ENCODE data around the gene MMEL1. TPM values are rescaled to one million over a fixed set of nuclear protein-coding genes. Genes with fewer than 3 reads are reported as not detected.

The MMEL1 gene
- total and polyA plus RNA-seq, 2 donors (not counting 1 experiment from before 2014, with no cell fraction given), result not detected

- no peaks in the 10 kb centered on the region for H3K36me3 ChIP-seq (replicated peaks in 1 of 2; ENCODE audit: control extremely low read depth in 1 of 2, control insufficient read depth in 1 of 2, extremely low read depth in 1 of 2, insufficient read depth in 2 of 2, low read length in 1 of 2)
- no peak overlapping the region for H3K9ac ChIP-seq (ENCODE audit: low read length)
- H3K9me3 ChIP-seq (ENCODE audit: control extremely low read depth in 1 of 3, control insufficient read depth in 2 of 3, insufficient read depth in 1 of 3, low read length in 2 of 3), result peaks cover 0 to 4% (median 0%) of the 10 kb centered on the region in 3 donors
- no peaks in the 10 kb centered on the region for H3K79me2 ChIP-seq (ENCODE audit: control insufficient read depth, insufficient read depth, low read length)
- H3K27ac ChIP-seq (ENCODE audit: low read length in 2 of 2), result no peak overlapping the region
- no peak for DNase-seq
- H3K4me1 Mint-ChIP-seq, result peaks cover 15% of the 10 kb centered on the region
- no peak for ATAC-seq (ENCODE audit: low read depth)
- WGBS (ENCODE audit: insufficient coverage), result 44% methylated on average over 25 of the region's 26 CpGs
- H3K4me1 ChIP-seq (ENCODE audit: control insufficient read depth in 2 of 2, insufficient read depth in 2 of 2, low read length in 2 of 2), result peaks cover 15 to 27% of the 10 kb centered on the region in 2 donors
- H3K4me3 ChIP-seq (ENCODE audit: control extremely low read depth in 1 of 5, extremely low read depth in 1 of 5, insufficient read depth in 1 of 5, low read depth in 2 of 5, low read length in 4 of 5), result no peak overlapping the region
- no peak overlapping the region for H3K27ac Mint-ChIP-seq
- CTCF ChIA-PET, result interaction anchor here (1.0 to 2.7 kb wide), 2 partner anchors 13 to 349 kb away, joined by 3 to 8 read pairs; partner anchors contain the start of genes FAAP20 and TNFRSF14
- no peak overlapping the region for H3K4me3 Mint-ChIP-seq
- H2AFZ ChIP-seq (ENCODE audit: insufficient read depth, low read depth, low read length, poor library complexity, severe bottlenecking), result no peak overlapping the region
- no peaks in the 10 kb centered on the region for H3K9me3 Mint-ChIP-seq (ENCODE audit: insufficient read depth)
- no peak overlapping the region for H3K4me2 ChIP-seq (replicated peaks; ENCODE audit: low read depth, low read length, poor library complexity, severe bottlenecking)
- peaks cover 7% of the 10 kb centered on the region for H4K20me1 ChIP-seq (ENCODE audit: control insufficient read depth, insufficient read depth, low read length, poor library complexity, severe bottlenecking)
- peaks cover 0 to 27% (median 2%) of the 10 kb centered on the region in 4 experiments for H3K27me3 ChIP-seq (replicated peaks in 1 of 4; ENCODE audit: control extremely low read depth in 1 of 4, control insufficient read depth in 3 of 4, insufficient read depth in 4 of 4, low read length in 3 of 4)
- intact Hi-C loops (cut with micrococcal nuclease), result no loop called here
- no peak for TF ChIP-seq EZH2 (IDR thresholded peaks at IDR 0.05; ENCODE audit: borderline replicate concordance, insufficient read depth, low read depth, low read length, poor library complexity, severe bottlenecking)
- TF ChIP-seq, protein P1, sequence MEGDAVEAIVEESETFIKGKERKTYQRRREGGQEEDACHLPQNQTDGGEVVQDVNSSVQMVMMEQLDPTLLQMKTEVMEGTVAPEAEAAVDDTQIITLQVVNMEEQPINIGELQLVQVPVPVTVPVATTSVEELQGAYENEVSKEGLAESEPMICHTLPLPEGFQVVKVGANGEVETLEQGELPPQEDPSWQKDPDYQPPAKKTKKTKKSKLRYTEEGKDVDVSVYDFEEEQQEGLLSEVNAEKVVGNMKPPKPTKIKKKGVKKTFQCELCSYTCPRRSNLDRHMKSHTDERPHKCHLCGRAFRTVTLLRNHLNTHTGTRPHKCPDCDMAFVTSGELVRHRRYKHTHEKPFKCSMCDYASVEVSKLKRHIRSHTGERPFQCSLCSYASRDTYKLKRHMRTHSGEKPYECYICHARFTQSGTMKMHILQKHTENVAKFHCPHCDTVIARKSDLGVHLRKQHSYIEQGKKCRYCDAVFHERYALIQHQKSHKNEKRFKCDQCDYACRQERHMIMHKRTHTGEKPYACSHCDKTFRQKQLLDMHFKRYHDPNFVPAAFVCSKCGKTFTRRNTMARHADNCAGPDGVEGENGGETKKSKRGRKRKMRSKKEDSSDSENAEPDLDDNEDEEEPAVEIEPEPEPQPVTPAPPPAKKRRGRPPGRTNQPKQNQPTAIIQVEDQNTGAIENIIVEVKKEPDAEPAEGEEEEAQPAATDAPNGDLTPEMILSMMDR (IDR thresholded peaks at IDR 0.05), result no peak
- H3K27me3 Mint-ChIP-seq, result peaks cover 6% of the 10 kb centered on the region
- POLR2A ChIA-PET, result interaction anchor here (0.9 to 1.1 kb wide), 2 partner anchors 18 to 129 kb away, joined by 4 to 5 read pairs; partner anchors contain the start of gene PANK4
Measured at GRCh38 chr1:2543543-2544092, 89.2 kb downstream of the MMEL1 start.

GRCh38 chr1:2542246-2542915 is 90.4 kb downstream of the MMEL1 start:
- POLR2A ChIA-PET, result no interaction called here

More at GRCh38 chr1:2542246-2542915, 90.4 kb downstream of the MMEL1 start:
- no peak overlapping the region for H2AFZ ChIP-seq (ENCODE audit: insufficient read depth, low read depth, low read length, poor library complexity, severe bottlenecking)
- WGBS (ENCODE audit: insufficient coverage), result 90% methylated on average over 10 of the region's 11 CpGs
- H4K20me1 ChIP-seq (ENCODE audit: control insufficient read depth, insufficient read depth, low read length, poor library complexity, severe bottlenecking), result peaks cover 7% of the 10 kb centered on the region
- H3K9me3 Mint-ChIP-seq (ENCODE audit: insufficient read depth), result no peaks in the 10 kb centered on the region
- H3K4me1 ChIP-seq (ENCODE audit: control insufficient read depth in 2 of 2, insufficient read depth in 2 of 2, low read length in 2 of 2), result peaks cover 5 to 14% of the 10 kb centered on the region in 2 donors
- peaks cover 6% of the 10 kb centered on the region for H3K27me3 Mint-ChIP-seq
- no peaks in the 10 kb centered on the region for H3K79me2 ChIP-seq (ENCODE audit: control insufficient read depth, insufficient read depth, low read length)
- peaks cover 7% of the 10 kb centered on the region for H3K4me1 Mint-ChIP-seq
- H3K36me3 ChIP-seq (replicated peaks in 1 of 2; ENCODE audit: control extremely low read depth in 1 of 2, control insufficient read depth in 1 of 2, extremely low read depth in 1 of 2, insufficient read depth in 2 of 2, low read length in 1 of 2), result no peaks in the 10 kb centered on the region
- no peak overlapping the region for H3K4me2 ChIP-seq (replicated peaks; ENCODE audit: low read depth, low read length, poor library complexity, severe bottlenecking)
- no peak overlapping the region for H3K4me3 ChIP-seq (ENCODE audit: control extremely low read depth in 1 of 5, extremely low read depth in 1 of 5, insufficient read depth in 1 of 5, low read depth in 2 of 5, low read length in 4 of 5)
- TF ChIP-seq, protein P1 (IDR thresholded peaks at IDR 0.05), result no peak
- TF ChIP-seq EZH2 (IDR thresholded peaks at IDR 0.05; ENCODE audit: borderline replicate concordance, insufficient read depth, low read depth, low read length, poor library complexity, severe bottlenecking), result no peak
- H3K27ac Mint-ChIP-seq, result no peak overlapping the region
- intact Hi-C loops (cut with micrococcal nuclease), result no loop called here
- no peak overlapping the region for H3K27ac ChIP-seq (ENCODE audit: low read length in 2 of 2)
- no peak for ATAC-seq (ENCODE audit: low read depth)
- H3K9me3 ChIP-seq (ENCODE audit: control extremely low read depth in 1 of 3, control insufficient read depth in 2 of 3, insufficient read depth in 1 of 3, low read length in 2 of 3), result peaks cover 0 to 5% (median 0%) of the 10 kb centered on the region in 3 donors
- H3K27me3 ChIP-seq (replicated peaks in 1 of 4; ENCODE audit: control extremely low read depth in 1 of 4, control insufficient read depth in 3 of 4, insufficient read depth in 4 of 4, low read length in 3 of 4), result peaks cover 0 to 29% (median 2%) of the 10 kb centered on the region in 4 experiments
- H3K4me3 Mint-ChIP-seq, result no peak overlapping the region
- CTCF ChIA-PET, result no interaction called here
- H3K9ac ChIP-seq (ENCODE audit: low read length), result no peak overlapping the region
- DNase-seq, result peak; percentile 25

All from B cell (primary cell).